ENCODE data around the gene SLX4IP. TPM values are rescaled to one million over a fixed set of nuclear protein-coding genes. Genes with fewer than 3 reads are reported as not detected.

SLX4IP gene
- total RNA-seq, 1 donor from 2014 or later: 8.6 TPM

DNA sequence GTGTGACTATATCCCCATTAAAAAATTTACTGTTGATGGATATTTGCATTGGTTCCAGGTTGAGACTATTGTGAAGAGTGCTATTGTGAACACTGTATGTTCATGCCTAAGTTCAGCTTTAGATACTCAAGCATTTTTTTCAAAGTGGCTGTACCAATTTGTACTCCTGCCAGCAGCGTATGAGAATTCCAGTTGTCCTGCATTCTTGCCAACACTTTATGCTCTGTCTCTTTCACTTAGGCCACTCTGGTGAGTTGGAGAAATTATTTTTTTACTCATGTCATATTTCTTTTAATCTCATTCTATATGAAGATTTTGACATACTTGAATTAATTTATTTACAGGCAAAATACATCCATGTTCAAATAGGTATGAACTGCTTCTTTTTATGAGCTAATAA is 162.5 kb downstream of the SLX4IP start:
- ChIA-PET POLR2A (no interaction called here), CTCF (no interaction called here)
- Mint-ChIP-seq H3K27ac (no peak overlapping the region), H3K4me3 (no peak overlapping the region), H3K9me3 (no peaks in the 10 kb centered on the region), H3K27me3 (no peaks in the 10 kb centered on the region), H3K4me1 (no peaks in the 10 kb centered on the region), H3K36me3 (ENCODE audit: low read depth) (peaks cover 47% of the 10 kb centered on the region)
- TF ChIP-seq, protein P1, sequence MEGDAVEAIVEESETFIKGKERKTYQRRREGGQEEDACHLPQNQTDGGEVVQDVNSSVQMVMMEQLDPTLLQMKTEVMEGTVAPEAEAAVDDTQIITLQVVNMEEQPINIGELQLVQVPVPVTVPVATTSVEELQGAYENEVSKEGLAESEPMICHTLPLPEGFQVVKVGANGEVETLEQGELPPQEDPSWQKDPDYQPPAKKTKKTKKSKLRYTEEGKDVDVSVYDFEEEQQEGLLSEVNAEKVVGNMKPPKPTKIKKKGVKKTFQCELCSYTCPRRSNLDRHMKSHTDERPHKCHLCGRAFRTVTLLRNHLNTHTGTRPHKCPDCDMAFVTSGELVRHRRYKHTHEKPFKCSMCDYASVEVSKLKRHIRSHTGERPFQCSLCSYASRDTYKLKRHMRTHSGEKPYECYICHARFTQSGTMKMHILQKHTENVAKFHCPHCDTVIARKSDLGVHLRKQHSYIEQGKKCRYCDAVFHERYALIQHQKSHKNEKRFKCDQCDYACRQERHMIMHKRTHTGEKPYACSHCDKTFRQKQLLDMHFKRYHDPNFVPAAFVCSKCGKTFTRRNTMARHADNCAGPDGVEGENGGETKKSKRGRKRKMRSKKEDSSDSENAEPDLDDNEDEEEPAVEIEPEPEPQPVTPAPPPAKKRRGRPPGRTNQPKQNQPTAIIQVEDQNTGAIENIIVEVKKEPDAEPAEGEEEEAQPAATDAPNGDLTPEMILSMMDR (IDR thresholded peaks at IDR 0.05): no peak
- DNase-seq (no peak), ATAC-seq (ENCODE audit: low read depth) (no peak)
- intact Hi-C loops (cut with micrococcal nuclease): no loop called here

DNA sequence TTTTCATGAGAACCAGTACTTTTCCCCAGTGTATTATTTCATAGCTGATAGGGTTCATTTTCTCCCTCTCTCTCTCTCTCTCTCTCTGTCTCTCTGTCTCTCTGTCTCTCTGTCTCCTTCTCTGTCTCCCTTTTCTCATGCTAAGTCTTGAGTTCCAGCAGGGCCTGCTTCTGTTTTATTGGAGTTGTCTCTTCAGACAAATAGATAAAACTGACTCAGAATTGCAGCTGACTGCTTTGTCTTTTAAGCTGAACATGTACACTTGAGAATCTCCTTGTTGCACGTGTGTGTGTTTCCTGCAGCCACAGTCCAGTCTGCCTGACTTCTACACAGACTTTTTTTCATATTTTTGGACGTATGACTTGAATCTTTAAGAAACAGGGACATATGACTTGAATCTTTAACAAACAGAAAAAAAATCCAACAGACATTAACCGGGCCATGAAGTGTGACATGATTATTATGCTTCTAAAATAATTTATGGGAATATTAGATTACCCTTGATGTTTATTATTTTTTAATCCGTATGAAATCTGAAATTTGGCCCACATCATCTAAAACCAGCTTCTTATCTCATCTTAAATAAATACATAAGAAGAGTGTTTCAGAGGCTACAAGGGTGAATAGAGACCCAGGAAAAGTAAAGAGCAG is 167.2 kb downstream of the SLX4IP start:
- intact Hi-C loops (cut with micrococcal nuclease): no loop called here
- ATAC-seq (ENCODE audit: low read depth) (no peak), DNase-seq (no peak)
- ChIA-PET POLR2A (no interaction called here), CTCF (no interaction called here)
- TF ChIP-seq, protein P1 (IDR thresholded peaks at IDR 0.05): no peak
- Mint-ChIP-seq H3K9me3 (no peaks in the 10 kb centered on the region), H3K4me3 (no peak overlapping the region), H3K27ac (no peak overlapping the region), H3K4me1 (no peaks in the 10 kb centered on the region), H3K36me3 (ENCODE audit: low read depth) (peaks cover 60% of the 10 kb centered on the region), H3K27me3 (no peaks in the 10 kb centered on the region)

DNA sequence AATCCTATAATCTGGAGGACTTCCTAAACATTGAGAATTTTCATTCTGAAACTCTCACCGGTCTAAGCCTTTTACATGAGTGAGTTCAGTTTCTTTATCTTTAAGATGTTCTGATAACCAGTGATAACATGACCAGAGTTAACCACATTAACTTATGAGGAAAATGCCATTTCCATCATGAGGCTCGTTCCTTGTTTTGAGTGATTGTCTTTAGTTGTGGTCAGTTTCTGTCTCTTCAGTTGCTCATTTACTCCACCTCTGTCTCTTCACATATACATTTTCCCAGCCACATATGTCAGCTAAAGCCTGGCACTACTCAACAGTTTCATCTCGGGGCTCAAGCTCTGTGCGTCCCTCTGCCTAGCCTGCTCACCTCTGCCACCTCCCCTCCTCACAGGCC is 168.3 kb downstream of the SLX4IP start:
- H3K27me3 Mint-ChIP-seq: no peaks in the 10 kb centered on the region
- no peaks in the 10 kb centered on the region for H3K4me1 Mint-ChIP-seq
- ChIA-PET CTCF (no interaction called here), POLR2A (no interaction called here)
- H3K9me3 Mint-ChIP-seq: no peaks in the 10 kb centered on the region
- H3K27ac Mint-ChIP-seq: no peak overlapping the region
- no peak for DNase-seq
- TF ChIP-seq, protein P1 (IDR thresholded peaks at IDR 0.05): no peak
- intact Hi-C loops (cut with micrococcal nuclease): no loop called here
- no peak for ATAC-seq (ENCODE audit: low read depth)
- no peak overlapping the region for H3K4me3 Mint-ChIP-seq
- peaks cover 62% of the 10 kb centered on the region for H3K36me3 Mint-ChIP-seq (ENCODE audit: low read depth)

DNA sequence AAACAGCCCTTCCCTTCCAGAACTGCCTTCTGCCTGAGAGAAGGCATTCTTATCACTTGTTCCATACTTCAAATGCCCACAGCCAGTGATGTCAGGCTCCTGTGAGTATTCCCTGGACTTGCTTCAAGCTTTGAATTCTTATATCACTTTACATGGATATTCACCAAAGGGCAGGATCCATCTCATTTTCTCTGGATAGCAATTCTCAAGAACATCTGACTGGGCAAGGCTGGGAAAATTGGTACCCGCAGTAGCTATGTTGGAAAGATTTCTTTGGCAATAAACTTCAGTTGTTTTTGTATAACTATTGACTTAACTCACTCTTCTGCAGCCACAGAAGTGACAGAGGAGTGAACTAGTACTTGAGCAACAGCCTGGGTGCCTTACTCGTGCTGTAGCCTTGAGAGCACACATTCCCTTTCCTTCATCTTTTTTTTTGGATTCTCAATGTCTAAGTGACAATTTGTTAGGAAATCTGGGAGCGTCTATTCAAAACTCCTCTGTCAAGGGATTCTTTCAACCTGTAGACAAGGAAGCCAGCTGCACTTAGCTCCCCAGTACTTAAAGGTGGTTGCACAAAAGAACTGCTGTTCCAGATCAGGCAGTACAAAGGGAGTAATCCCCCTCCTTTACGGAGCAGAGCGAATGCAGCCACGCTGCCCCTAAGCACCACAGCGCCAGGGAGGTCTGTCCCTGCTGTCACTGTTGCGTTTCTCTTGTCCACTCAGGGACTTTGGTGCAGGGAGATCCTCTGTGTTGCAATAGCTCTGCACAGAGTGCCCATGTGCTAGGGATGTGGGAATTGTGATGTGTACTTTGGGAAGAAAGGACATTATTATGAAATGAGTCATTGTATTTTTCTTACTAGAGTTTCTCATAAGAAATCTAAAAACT is 169.1 kb downstream of the SLX4IP start:
- POLR2A ChIA-PET: no interaction called here
- CTCF ChIA-PET: no interaction called here
- Mint-ChIP-seq H3K36me3 (ENCODE audit: low read depth) (peaks cover 58% of the 10 kb centered on the region), H3K4me1 (no peaks in the 10 kb centered on the region), H3K27me3 (no peaks in the 10 kb centered on the region), H3K4me3 (no peak overlapping the region), H3K27ac (no peak overlapping the region), H3K9me3 (no peaks in the 10 kb centered on the region)
- ATAC-seq (ENCODE audit: low read depth): no peak
- intact Hi-C loops (cut with micrococcal nuclease): no loop called here
- TF ChIP-seq, protein P1 (IDR thresholded peaks at IDR 0.05): no peak
- DNase-seq: no peak

DNA sequence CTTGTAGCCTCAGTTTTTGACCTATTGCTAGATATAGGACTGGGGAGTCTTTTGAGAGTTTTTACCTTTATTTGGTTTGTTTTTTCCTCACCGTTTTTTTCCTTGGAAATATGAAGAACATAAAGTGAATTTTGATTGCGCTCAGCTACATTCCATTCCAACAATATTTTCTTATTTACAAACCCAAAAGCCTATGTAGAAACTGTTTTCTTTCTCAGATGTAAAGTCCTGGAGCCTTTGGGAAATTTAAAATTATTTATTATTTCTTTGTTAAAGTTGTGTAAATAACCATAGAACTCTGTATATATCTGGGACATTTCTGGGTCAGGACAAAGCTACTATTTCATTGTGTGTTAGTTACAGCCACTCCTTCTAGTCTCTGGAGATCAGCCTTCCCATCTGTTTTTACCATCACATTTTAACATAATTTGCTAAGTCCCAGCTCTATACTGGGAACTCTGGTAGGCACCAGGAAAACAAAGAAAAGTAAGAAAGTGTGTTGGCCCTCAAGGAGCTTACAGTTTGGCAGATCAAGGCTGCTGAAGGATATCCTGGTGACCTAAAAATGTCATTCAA is 169.8 kb downstream of the SLX4IP start:
- CTCF ChIA-PET: no interaction called here
- ATAC-seq (ENCODE audit: low read depth) (no peak), DNase-seq (no peak)
- TF ChIP-seq, protein P1 (IDR thresholded peaks at IDR 0.05): no peak
- Mint-ChIP-seq H3K4me1 (no peaks in the 10 kb centered on the region), H3K27me3 (no peaks in the 10 kb centered on the region), H3K9me3 (no peaks in the 10 kb centered on the region), H3K27ac (no peak overlapping the region), H3K36me3 (ENCODE audit: low read depth) (peaks cover 59% of the 10 kb centered on the region), H3K4me3 (no peak overlapping the region)
- POLR2A ChIA-PET: no interaction called here
- intact Hi-C loops (cut with micrococcal nuclease): no loop called here

All from activated B cell treated with CpG ODN at 0.5 μM for 24 hours (primary cell).